Ishikawa (cell line): ENCODE measurements around the gene GRIK2.

Experiments
- CEBPB ChIP-seq: IDR thresholded peaks from 2 replicates; pipeline ENCODE4 v1.6.1; 2012
- CREB1 ChIP-seq: IDR thresholded peaks from 2 replicates; pipeline ENCODE4 v1.6.1; 2012; ENCODE audit warnings: low read depth
- EGR1 ChIP-seq: IDR thresholded peaks from 2 replicates; pipeline ENCODE4 v1.6.1; 2012
- EP300 ChIP-seq: IDR thresholded peaks from 2 replicates; pipeline ENCODE4 v1.6.1; 2012; ENCODE audit warnings: borderline replicate concordance
- FOXM1 ChIP-seq: IDR thresholded peaks from 2 replicates; pipeline ENCODE4 v1.6.1; 2012; ENCODE audit warnings: low read depth, borderline replicate concordance
- NFIC ChIP-seq: IDR thresholded peaks from 2 replicates; pipeline ENCODE4 v1.6.1; 2012
- RAD21 ChIP-seq: IDR thresholded peaks from 2 replicates; pipeline ENCODE4 v1.6.1; 2012; ENCODE audit warnings: low read depth
- TAF1 ChIP-seq: IDR thresholded peaks from 2 replicates; pipeline ENCODE4 v1.6.1; 2012; ENCODE audit warnings: low read depth, mild to moderate bottlenecking
- TCF12 ChIP-seq: IDR thresholded peaks from 2 replicates; pipeline ENCODE4 v1.6.1; 2012; ENCODE audit warnings: low read depth
- TEAD4 ChIP-seq: IDR thresholded peaks from 2 replicates; pipeline ENCODE4 v1.6.1; 2012
- USF1 ChIP-seq: IDR thresholded peaks from 2 replicates; pipeline ENCODE4 v1.6.1; 2012
- YY1 ChIP-seq: IDR thresholded peaks from 2 replicates; pipeline ENCODE4 v1.6.1; 2012; ENCODE audit warnings: low read depth
- ZBTB7A ChIP-seq: IDR thresholded peaks from 2 replicates; pipeline ENCODE4 v1.6.1; 2012; ENCODE audit warnings: low read depth
- TF ChIP-seq, protein P1 (sequence below): IDR thresholded peaks from 2 replicates; pipeline ENCODE4 v1.6.1; 2012
- TF ChIP-seq, protein P2 (sequence below): IDR thresholded peaks from 2 replicates; pipeline ENCODE4 v1.6.1; 2012; ENCODE audit warnings: low read depth, mild to moderate bottlenecking

Gene GRIK2

DNA sequence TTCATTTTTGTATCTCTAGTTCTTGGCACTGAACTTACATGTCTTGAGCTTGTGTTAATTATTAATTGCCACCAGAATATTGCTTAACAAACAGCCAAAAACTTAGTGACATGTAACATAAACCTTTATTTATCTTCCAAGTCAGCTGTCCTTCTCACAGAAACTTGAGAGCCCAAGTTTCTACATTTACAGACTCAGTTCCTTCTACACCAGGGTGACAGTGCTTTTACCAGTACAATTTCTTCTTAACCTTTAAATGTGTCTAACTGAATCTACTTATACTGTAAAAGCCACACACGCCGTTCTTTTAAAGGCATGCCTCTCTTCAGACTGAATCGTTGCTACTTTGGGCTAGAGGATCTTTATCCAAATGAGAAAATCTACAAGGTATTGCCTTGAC is 539.2 kb downstream of the GRIK2 start:
- no peak for TF ChIP-seq YY1
- TF ChIP-seq ZBTB7A: no peak
- no peak for TF ChIP-seq EGR1
- TF ChIP-seq, protein P1, sequence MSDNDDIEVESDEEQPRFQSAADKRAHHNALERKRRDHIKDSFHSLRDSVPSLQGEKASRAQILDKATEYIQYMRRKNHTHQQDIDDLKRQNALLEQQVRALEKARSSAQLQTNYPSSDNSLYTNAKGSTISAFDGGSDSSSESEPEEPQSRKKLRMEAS: no peak
- no peak for TF ChIP-seq TCF12
- TF ChIP-seq CEBPB: no peak
- TF ChIP-seq RAD21: no peak
- TF ChIP-seq CREB1: no peak
- TF ChIP-seq FOXM1: no peak
- TF ChIP-seq USF1: no peak
- TF ChIP-seq TEAD4: no peak

DNA sequence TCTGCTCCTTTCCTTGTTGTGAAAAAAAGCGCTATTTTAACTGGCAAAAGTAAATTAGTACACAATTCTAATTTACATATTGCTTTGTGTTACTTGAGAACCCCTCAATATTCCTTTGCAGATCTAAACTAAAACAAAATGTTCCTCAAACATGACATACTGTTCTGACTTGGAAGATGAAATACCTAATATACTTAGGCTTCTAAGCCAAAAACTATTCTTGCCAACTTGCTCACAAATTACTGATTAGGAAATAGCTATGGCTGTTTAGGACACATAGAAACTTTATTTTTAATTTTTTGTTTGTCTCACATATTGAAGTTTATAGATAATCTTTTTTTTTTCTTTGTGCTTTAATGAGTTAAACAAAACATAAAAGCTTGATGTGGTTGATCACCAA is 542.2 kb downstream of the GRIK2 start:
- TF ChIP-seq, protein P2, sequence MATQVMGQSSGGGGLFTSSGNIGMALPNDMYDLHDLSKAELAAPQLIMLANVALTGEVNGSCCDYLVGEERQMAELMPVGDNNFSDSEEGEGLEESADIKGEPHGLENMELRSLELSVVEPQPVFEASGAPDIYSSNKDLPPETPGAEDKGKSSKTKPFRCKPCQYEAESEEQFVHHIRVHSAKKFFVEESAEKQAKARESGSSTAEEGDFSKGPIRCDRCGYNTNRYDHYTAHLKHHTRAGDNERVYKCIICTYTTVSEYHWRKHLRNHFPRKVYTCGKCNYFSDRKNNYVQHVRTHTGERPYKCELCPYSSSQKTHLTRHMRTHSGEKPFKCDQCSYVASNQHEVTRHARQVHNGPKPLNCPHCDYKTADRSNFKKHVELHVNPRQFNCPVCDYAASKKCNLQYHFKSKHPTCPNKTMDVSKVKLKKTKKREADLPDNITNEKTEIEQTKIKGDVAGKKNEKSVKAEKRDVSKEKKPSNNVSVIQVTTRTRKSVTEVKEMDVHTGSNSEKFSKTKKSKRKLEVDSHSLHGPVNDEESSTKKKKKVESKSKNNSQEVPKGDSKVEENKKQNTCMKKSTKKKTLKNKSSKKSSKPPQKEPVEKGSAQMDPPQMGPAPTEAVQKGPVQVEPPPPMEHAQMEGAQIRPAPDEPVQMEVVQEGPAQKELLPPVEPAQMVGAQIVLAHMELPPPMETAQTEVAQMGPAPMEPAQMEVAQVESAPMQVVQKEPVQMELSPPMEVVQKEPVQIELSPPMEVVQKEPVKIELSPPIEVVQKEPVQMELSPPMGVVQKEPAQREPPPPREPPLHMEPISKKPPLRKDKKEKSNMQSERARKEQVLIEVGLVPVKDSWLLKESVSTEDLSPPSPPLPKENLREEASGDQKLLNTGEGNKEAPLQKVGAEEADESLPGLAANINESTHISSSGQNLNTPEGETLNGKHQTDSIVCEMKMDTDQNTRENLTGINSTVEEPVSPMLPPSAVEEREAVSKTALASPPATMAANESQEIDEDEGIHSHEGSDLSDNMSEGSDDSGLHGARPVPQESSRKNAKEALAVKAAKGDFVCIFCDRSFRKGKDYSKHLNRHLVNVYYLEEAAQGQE: no peak
- TF ChIP-seq TAF1: no peak
- TF ChIP-seq YY1: no peak
- TF ChIP-seq ZBTB7A: no peak
- no peak for TF ChIP-seq CREB1
- TF ChIP-seq USF1: no peak

- no peak for TF ChIP-seq ZBTB7A
- no peak for TF ChIP-seq TEAD4
These were observed 543.0 kb downstream of the GRIK2 start for GRCh38 chr6:101936516-101936915.

DNA sequence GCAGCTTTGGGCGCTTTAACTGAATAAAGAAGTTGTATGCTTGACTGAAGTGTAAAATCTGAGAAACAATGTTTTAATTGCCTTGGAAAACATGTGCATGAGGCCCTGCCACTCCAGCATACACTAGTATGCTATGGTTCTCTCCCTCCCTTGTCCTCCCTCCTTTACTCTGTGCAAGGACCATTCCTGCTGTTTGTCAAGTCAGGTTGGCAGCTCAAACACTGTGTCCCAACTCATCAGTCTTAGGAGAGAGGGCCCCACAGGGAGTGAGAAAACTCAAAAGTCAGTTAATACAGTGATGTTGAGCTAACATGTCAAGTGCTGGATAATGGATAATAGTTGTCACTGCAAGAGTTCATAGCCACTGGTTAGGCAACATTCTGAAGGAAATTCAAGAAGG is 543.6 kb downstream of the GRIK2 start:
- TF ChIP-seq CREB1: no peak
- no peak for TF ChIP-seq CEBPB
- no peak for TF ChIP-seq EGR1
- TF ChIP-seq TAF1: no peak
- TF ChIP-seq, protein P2: no peak
- TF ChIP-seq, protein P1: no peak
- no peak for TF ChIP-seq NFIC
- no peak for TF ChIP-seq TEAD4
- no peak for TF ChIP-seq TCF12
- no peak for TF ChIP-seq EP300
- no peak for TF ChIP-seq FOXM1
- no peak for TF ChIP-seq ZBTB7A
- no peak for TF ChIP-seq RAD21

GRCh38 chr6:101940391-101940790 is 546.9 kb downstream of the GRIK2 start:
- no peak for TF ChIP-seq YY1
- TF ChIP-seq ZBTB7A: no peak
- TF ChIP-seq, protein P1: no peak
- TF ChIP-seq TCF12: no peak
- TF ChIP-seq EP300: no peak
- TF ChIP-seq TEAD4: no peak
- no peak for TF ChIP-seq CREB1
- no peak for TF ChIP-seq TAF1
- TF ChIP-seq, protein P2: no peak
- no peak for TF ChIP-seq CEBPB
- TF ChIP-seq FOXM1: no peak
- no peak for TF ChIP-seq NFIC
